Gastrocnemius medialis (tissue), 4 donors: ENCODE measurements around the gene GNB1.

Source experiments
- POLR2A ChIP-seq, 2 donors: fragments of 450-650 bp; IDR thresholded peaks; one replicate each; pipeline ENCODE4 v1.6.1; 2017; ENCODE audit warnings: antibody characterized with exemption in 2 of 2, mild to moderate bottlenecking in 2 of 2, moderate library complexity in 2 of 2
- TF ChIP-seq, protein P1 (sequence below), 5 experiments: fragments of 450-650 bp in 3 of 5; fragments of 200-600 bp in 2 of 5; sonication (generic) in 2 of 5; IDR thresholded peaks in 4 of 5; conservative IDR thresholded peaks in 1 of 5; 1 replicate in 4 of 5; 2 replicates in 1 of 5; pipeline ENCODE4 v1.5.1; 2016 to 2019; ENCODE audit warnings: antibody characterized with exemption in 5 of 5, mild to moderate bottlenecking in 3 of 5, moderate library complexity in 3 of 5

DNA sequence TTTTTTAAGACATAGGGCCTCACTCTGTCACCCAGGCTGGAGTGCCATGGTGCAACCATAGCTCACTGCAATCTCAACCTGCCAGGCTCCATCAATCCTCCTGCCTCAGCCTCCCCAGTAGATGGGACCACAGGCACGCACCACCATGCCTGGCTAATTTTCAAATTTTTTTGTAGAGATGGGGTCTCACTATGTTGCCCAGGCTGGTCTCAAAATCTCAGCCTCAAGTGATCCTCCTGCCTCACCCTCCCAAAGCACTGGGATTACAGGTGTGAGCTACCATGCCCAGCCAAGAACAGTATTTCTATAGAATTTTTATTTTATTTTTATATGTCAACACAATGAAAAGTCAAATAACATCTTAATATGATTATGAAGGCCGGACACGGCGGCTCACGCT, 10.9 kb downstream of the GNB1 start:
- TF ChIP-seq, protein P1, sequence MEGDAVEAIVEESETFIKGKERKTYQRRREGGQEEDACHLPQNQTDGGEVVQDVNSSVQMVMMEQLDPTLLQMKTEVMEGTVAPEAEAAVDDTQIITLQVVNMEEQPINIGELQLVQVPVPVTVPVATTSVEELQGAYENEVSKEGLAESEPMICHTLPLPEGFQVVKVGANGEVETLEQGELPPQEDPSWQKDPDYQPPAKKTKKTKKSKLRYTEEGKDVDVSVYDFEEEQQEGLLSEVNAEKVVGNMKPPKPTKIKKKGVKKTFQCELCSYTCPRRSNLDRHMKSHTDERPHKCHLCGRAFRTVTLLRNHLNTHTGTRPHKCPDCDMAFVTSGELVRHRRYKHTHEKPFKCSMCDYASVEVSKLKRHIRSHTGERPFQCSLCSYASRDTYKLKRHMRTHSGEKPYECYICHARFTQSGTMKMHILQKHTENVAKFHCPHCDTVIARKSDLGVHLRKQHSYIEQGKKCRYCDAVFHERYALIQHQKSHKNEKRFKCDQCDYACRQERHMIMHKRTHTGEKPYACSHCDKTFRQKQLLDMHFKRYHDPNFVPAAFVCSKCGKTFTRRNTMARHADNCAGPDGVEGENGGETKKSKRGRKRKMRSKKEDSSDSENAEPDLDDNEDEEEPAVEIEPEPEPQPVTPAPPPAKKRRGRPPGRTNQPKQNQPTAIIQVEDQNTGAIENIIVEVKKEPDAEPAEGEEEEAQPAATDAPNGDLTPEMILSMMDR (IDR thresholded peaks at IDR 0.05 in 4 of 5, conservative IDR thresholded peaks at IDR 0.05 in 1 of 5), result no peak
- TF ChIP-seq POLR2A (IDR thresholded peaks at IDR 0.05), result no peak
